ENCODE results near the gene OTUB2.

OTUB2 gene

DNA sequence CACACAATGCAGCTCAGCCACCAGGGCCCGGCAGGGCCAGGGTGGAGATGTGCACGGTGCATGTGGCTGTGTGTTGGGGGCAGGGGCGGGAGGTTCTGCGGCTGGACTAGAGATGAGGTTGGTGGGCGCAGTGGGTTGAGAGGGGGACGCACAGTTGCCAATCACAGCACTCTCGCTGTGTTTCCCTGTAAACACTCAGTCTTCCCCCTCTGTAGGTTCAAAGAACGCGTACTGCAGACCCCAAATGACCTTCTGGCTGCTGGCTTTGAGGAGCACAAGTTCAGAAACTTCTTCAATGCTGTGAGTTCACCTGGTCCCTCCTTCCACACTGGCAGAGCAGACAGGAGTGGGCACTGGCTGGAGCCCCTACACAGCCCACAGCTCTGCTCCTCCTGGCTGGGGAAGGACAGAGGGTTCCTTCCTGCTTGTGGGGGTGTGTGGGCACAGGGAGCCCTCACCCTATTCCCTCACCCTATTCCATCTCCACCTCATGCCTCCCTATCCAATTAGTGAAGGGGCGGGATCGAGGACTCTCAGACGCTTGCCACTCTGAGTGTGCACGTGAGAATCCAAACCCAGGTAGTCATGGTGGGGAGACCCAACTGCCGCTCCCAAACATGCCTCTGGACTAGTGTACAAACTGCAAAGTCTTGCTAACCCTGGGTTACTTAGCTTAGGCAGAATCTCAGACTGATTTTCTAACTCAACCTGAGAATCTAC, 17.8 kb downstream of the OTUB2 start:
- H3K27ac ChIP-seq = no peak overlapping the region
- TF ChIP-seq CTCF (conservative IDR thresholded peaks at IDR 0.05) = no peak

DNA sequence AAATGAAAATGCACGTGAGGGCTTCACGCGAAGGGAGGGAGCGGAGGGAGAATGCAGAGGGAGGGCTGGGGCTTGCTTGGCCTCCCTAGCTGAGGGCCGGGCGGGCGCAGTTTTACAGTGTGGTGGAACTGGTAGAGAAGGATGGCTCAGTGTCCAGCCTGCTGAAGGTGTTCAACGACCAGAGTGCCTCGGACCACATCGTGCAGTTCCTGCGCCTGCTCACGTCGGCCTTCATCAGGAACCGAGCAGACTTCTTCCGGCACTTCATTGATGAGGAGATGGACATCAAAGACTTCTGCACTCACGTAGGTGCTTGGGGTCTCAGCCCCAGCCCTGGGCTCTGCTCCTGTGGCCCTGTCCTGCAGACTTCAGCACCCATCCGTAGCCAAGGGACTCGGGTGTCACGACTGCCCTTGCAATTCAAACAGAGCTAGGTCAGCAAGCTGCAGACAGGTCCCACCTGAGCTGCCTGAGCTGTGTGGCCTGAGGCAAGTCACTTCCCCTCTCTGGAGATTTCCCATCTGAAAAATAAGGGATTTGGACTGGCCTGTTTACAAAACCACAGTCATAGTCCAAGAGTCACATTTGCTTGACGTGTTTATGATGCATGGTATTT, 18.4 kb downstream of the OTUB2 start:
- H3K27ac ChIP-seq = no peak overlapping the region

GRCh38 chr14:94045101-94045500, 19.0 kb downstream of the OTUB2 start:
- TF ChIP-seq CTCF (conservative IDR thresholded peaks at IDR 0.05) = no peak
- H3K27ac ChIP-seq = no peak overlapping the region

More for the DNA sequence above, 18.4 kb downstream of the OTUB2 start:
- TF ChIP-seq CTCF (conservative IDR thresholded peaks at IDR 0.05) = no peak

GRCh38 chr14:94045563-94046345, 19.6 kb downstream of the OTUB2 start:
- H3K27ac ChIP-seq = no peak overlapping the region
- no peak for TF ChIP-seq CTCF (conservative IDR thresholded peaks at IDR 0.05)

- no peak for TF ChIP-seq CTCF (conservative IDR thresholded peaks at IDR 0.05)
These were observed 20.6 kb downstream of the OTUB2 start for GRCh38 chr14:94046696-94047250.

GRCh38 chr14:94047581-94047980, 21.4 kb downstream of the OTUB2 start:
- no peak overlapping the region for H3K27ac ChIP-seq
- TF ChIP-seq CTCF (conservative IDR thresholded peaks at IDR 0.05) = no peak

More at GRCh38 chr14:94046696-94047250, 20.6 kb downstream of the OTUB2 start:
- no peak overlapping the region for H3K27ac ChIP-seq
